ENCODE results near the gene CDK19.
"Not testable (repeated sequence)": the region's sequence is repeated elsewhere in the genome, so short reads cannot be mapped to it uniquely, and the experiment has no call there.

CDK19 gene

DNA sequence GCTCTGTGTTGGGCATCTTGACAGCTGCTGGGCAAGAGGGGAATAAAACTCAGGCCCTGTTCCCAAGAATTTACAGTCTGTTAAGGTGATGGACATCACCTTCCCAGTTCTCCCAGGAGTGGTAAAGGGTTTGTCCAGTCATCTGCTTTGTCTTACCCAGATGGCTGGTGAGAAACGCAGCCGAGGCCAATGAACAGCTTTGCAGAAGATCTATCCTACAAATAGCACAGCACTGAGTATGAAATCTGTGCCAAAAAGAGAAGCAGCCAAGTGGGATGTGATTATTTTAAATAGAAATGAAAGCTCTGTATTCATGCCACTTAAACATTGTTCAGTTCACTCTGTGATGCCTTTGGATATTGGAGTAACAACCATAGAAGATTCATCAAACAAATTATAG is 206.2 kb downstream of the CDK19 start:
- H3K9ac ChIP-seq (ENCODE audit: low read length in 5 of 5), result no peak overlapping the region
- H3K36me3 ChIP-seq (ENCODE audit: control insufficient read depth in 5 of 5, insufficient read depth in 5 of 5, low read length in 5 of 5), result peaks cover 1 to 12% (median 8%) of the 10 kb centered on the region in 5 donors
- H3K4me1 ChIP-seq (ENCODE audit: control insufficient read depth in 5 of 5, insufficient read depth in 5 of 5, low read length in 5 of 5), result no peaks in the 10 kb centered on the region
- H3K27me3 ChIP-seq (ENCODE audit: control insufficient read depth in 5 of 5, insufficient read depth in 4 of 5, low read length in 5 of 5), result no peaks in the 10 kb centered on the region
- no peak overlapping the region for H3K27ac ChIP-seq (ENCODE audit: low read depth, low read length)
- no peaks in the 10 kb centered on the region for H3K9me3 ChIP-seq (ENCODE audit: control insufficient read depth in 5 of 5, low read length in 5 of 5)
- no peak overlapping the region for H3K4me3 ChIP-seq (ENCODE audit: low read depth in 1 of 5, low read length in 5 of 5)

DNA sequence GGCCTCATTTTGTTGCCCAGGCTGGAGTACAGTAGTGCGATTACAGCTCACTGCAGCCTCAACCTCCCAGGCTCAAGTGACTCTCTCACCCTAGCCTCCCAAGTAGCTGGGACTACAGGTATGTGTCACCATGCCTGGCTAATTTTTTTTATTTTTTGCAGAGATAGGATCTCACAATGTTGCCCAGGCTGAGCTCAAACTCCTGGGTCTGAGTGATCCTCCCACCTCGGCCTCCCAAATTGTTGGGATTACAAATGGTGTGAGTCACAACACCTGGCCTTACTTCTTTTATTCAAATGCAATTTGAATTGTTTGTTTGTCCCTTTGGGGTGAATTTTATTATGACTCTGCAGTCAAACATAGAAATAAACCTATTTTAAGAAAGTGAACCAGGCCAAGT is 207.1 kb downstream of the CDK19 start:
- no peak overlapping the region for H3K4me3 ChIP-seq (ENCODE audit: low read depth in 1 of 5, low read length in 5 of 5)
- H3K27ac ChIP-seq (ENCODE audit: low read depth, low read length), result no peak overlapping the region
- H3K36me3 ChIP-seq (ENCODE audit: control insufficient read depth in 5 of 5, insufficient read depth in 5 of 5, low read length in 5 of 5), result peaks cover 0 to 6% (median 4%) of the 10 kb centered on the region in 5 donors
- H3K9me3 ChIP-seq (ENCODE audit: control insufficient read depth in 5 of 5, low read length in 5 of 5), result no peaks in the 10 kb centered on the region
- no peaks in the 10 kb centered on the region for H3K27me3 ChIP-seq (ENCODE audit: control insufficient read depth in 5 of 5, insufficient read depth in 4 of 5, low read length in 5 of 5)
- H3K9ac ChIP-seq (ENCODE audit: low read length in 5 of 5), result no peak overlapping the region
- no peaks in the 10 kb centered on the region for H3K4me1 ChIP-seq (ENCODE audit: control insufficient read depth in 5 of 5, insufficient read depth in 5 of 5, low read length in 5 of 5)

DNA sequence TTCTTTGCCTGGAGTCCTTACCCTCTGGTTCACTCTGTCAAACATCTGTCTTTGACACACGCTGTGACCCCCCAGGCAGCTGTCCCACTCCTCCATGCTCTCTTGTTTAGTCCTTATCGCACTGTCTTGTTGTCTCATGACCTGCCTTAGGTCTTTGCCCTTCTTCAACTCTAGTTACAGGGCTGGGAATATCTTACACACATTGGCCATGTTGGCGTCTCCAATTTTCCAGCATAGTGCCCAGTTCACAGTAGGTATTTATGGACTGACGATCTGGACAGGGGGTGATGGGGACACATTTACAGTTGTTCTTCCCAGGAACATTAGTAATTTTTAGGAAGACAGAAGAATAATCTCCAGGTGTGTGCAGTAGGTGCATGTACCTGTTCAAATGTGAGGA is 209.1 kb downstream of the CDK19 start:
- no peaks in the 10 kb centered on the region for H3K36me3 ChIP-seq (ENCODE audit: control insufficient read depth in 5 of 5, insufficient read depth in 5 of 5, low read length in 5 of 5)
- H3K4me1 ChIP-seq (ENCODE audit: control insufficient read depth in 5 of 5, insufficient read depth in 5 of 5, low read length in 5 of 5), result no peaks in the 10 kb centered on the region
- no peaks in the 10 kb centered on the region for H3K9me3 ChIP-seq (ENCODE audit: control insufficient read depth in 5 of 5, low read length in 5 of 5)
- no peaks in the 10 kb centered on the region for H3K27me3 ChIP-seq (ENCODE audit: control insufficient read depth in 5 of 5, insufficient read depth in 4 of 5, low read length in 5 of 5)
- H3K27ac ChIP-seq (ENCODE audit: low read depth, low read length), result no peak overlapping the region
- no peak overlapping the region for H3K4me3 ChIP-seq (ENCODE audit: low read depth in 1 of 5, low read length in 5 of 5)
- H3K9ac ChIP-seq (ENCODE audit: low read length in 5 of 5), result no peak overlapping the region

- not testable (repeated sequence) for H3K9ac ChIP-seq (ENCODE audit: low read length in 5 of 5); H3K4me3 ChIP-seq (ENCODE audit: low read depth in 1 of 5, low read length in 5 of 5); H3K9me3 ChIP-seq (ENCODE audit: control insufficient read depth in 5 of 5, low read length in 5 of 5); H3K36me3 ChIP-seq (ENCODE audit: control insufficient read depth in 5 of 5, insufficient read depth in 5 of 5, low read length in 5 of 5); H3K27me3 ChIP-seq (ENCODE audit: control insufficient read depth in 5 of 5, insufficient read depth in 4 of 5, low read length in 5 of 5); H3K4me1 ChIP-seq (ENCODE audit: control insufficient read depth in 5 of 5, insufficient read depth in 5 of 5, low read length in 5 of 5); H3K27ac ChIP-seq (ENCODE audit: low read depth, low read length)
Measured at GRCh38 chr6:110600640-110601039, 214.6 kb downstream of the CDK19 start.

DNA sequence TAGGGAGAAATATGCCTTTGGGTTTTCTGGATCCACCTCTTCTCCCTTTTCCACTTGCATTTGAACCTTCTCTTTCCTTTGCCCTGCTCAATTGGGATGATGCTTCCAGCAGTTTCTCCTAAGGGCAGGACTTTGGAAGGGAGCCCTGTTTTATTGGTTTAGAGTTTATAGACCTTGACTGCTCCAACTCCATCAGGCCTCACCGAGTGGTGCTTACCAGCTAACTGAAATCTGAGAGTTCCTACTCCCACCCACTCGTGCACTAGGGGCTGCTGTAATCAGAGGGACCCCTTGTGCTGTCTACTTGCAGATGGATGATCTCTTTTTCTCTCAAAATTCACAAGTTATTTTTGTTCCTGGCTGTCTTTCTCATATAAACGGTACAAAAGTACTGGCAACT is 217.5 kb downstream of the CDK19 start:
- no peaks in the 10 kb centered on the region for H3K9me3 ChIP-seq (ENCODE audit: control insufficient read depth in 5 of 5, low read length in 5 of 5)
- H3K4me3 ChIP-seq (ENCODE audit: low read depth in 1 of 5, low read length in 5 of 5), result no peak overlapping the region
- no peak overlapping the region for H3K9ac ChIP-seq (ENCODE audit: low read length in 5 of 5)
- no peaks in the 10 kb centered on the region for H3K4me1 ChIP-seq (ENCODE audit: control insufficient read depth in 5 of 5, insufficient read depth in 5 of 5, low read length in 5 of 5)
- H3K36me3 ChIP-seq (ENCODE audit: control insufficient read depth in 5 of 5, insufficient read depth in 5 of 5, low read length in 5 of 5), result no peaks in the 10 kb centered on the region
- H3K27me3 ChIP-seq (ENCODE audit: control insufficient read depth in 5 of 5, insufficient read depth in 4 of 5, low read length in 5 of 5), result peaks cover 0 to 5% (median 0%) of the 10 kb centered on the region in 5 donors
- no peak overlapping the region for H3K27ac ChIP-seq (ENCODE audit: low read depth, low read length)

- Histone ChIP-seq H3K36me3 (ENCODE audit: control insufficient read depth in 5 of 5, insufficient read depth in 5 of 5, low read length in 5 of 5) (no peaks in the 10 kb centered on the region), H3K27me3 (ENCODE audit: control insufficient read depth in 5 of 5, insufficient read depth in 4 of 5, low read length in 5 of 5) (peaks cover 0 to 5% (median 0%) of the 10 kb centered on the region in 5 donors), H3K27ac (ENCODE audit: low read depth, low read length) (no peak overlapping the region), H3K9me3 (ENCODE audit: control insufficient read depth in 5 of 5, low read length in 5 of 5) (no peaks in the 10 kb centered on the region), H3K9ac (ENCODE audit: low read length in 5 of 5) (no peak overlapping the region), H3K4me3 (ENCODE audit: low read depth in 1 of 5, low read length in 5 of 5) (no peak overlapping the region), H3K4me1 (ENCODE audit: control insufficient read depth in 5 of 5, insufficient read depth in 5 of 5, low read length in 5 of 5) (no peaks in the 10 kb centered on the region)
Measured at GRCh38 chr6:110596354-110596753, 218.9 kb downstream of the CDK19 start.

DNA sequence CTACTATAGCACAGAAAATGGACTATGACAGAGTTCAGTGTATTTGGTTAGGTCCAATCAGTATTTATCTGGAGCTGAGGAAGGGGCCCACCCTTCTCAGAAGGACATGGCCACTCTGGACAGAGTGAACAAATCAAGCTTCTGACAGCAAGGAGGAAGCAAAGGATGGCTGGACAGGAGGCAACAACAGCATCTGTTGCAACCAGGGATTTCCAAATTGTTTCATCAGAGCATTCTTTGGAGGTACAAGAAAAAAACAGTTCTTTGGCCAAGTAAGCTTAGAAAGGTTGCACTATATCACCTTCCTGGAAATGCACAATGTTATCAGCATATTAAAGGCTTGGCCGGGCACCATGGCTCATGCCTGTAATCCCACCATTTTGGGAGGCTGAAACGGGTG is 220.2 kb downstream of the CDK19 start:
- Histone ChIP-seq H3K9me3 (ENCODE audit: control insufficient read depth in 5 of 5, low read length in 5 of 5) (no peaks in the 10 kb centered on the region), H3K27ac (ENCODE audit: low read depth, low read length) (no peak overlapping the region), H3K36me3 (ENCODE audit: control insufficient read depth in 5 of 5, insufficient read depth in 5 of 5, low read length in 5 of 5) (no peaks in the 10 kb centered on the region), H3K4me3 (ENCODE audit: low read depth in 1 of 5, low read length in 5 of 5) (no peak overlapping the region), H3K27me3 (ENCODE audit: control insufficient read depth in 5 of 5, insufficient read depth in 4 of 5, low read length in 5 of 5) (peaks cover 0 to 5% (median 0%) of the 10 kb centered on the region in 5 donors), H3K9ac (ENCODE audit: low read length in 5 of 5) (no peak overlapping the region), H3K4me1 (ENCODE audit: control insufficient read depth in 5 of 5, insufficient read depth in 5 of 5, low read length in 5 of 5) (no peaks in the 10 kb centered on the region)

DNA sequence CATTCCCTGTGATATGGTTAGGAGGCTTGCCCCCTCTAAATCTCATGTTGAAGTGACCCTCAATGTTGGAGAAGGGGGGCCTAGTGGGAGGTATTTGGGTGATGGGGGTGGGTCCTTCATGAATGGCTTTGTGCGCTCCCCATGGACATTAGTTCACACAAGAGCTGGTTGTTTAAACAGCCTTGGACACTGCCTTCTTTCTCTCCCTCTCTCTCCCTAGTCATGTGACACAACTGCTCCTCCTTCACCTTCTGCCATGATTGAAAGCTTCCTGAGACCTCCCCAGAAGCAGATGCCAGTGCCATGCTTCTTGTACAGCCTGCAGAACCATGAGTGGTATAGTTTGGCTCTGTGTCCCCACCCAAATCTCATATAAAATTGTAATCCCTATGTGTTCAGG is 221.6 kb downstream of the CDK19 start:
- peaks cover 0 to 5% (median 0%) of the 10 kb centered on the region in 5 donors for H3K27me3 ChIP-seq (ENCODE audit: control insufficient read depth in 5 of 5, insufficient read depth in 4 of 5, low read length in 5 of 5)
- H3K4me3 ChIP-seq (ENCODE audit: low read depth in 1 of 5, low read length in 5 of 5), result no peak overlapping the region
- no peak overlapping the region for H3K27ac ChIP-seq (ENCODE audit: low read depth, low read length)
- H3K4me1 ChIP-seq (ENCODE audit: control insufficient read depth in 5 of 5, insufficient read depth in 5 of 5, low read length in 5 of 5), result no peaks in the 10 kb centered on the region
- H3K9ac ChIP-seq (ENCODE audit: low read length in 5 of 5), result no peak overlapping the region
- H3K36me3 ChIP-seq (ENCODE audit: control insufficient read depth in 5 of 5, insufficient read depth in 5 of 5, low read length in 5 of 5), result no peaks in the 10 kb centered on the region
- H3K9me3 ChIP-seq (ENCODE audit: control insufficient read depth in 5 of 5, low read length in 5 of 5), result no peaks in the 10 kb centered on the region

DNA sequence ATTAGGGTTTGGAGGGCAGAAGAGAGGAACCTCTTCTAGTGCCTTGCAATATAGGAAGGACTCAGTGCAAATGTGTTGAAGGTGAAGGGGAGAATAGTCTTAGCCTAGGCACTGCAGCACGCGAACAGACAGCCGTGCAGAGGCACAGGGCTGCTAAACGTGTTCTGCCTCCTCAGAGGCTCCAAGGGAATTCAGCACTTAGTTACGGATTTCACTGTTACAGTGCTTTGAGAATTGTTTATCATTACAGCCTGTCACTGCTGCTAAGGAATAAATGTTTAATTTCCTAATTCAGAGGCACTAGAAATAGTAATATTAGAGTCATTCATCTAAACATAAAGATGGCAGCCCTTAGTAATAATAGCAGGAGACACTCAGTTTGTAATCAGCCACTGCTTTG is 222.5 kb downstream of the CDK19 start:
- no peaks in the 10 kb centered on the region for H3K4me1 ChIP-seq (ENCODE audit: control insufficient read depth in 5 of 5, insufficient read depth in 5 of 5, low read length in 5 of 5)
- H3K9ac ChIP-seq (ENCODE audit: low read length in 5 of 5), result no peak overlapping the region
- H3K9me3 ChIP-seq (ENCODE audit: control insufficient read depth in 5 of 5, low read length in 5 of 5), result no peaks in the 10 kb centered on the region
- no peaks in the 10 kb centered on the region for H3K36me3 ChIP-seq (ENCODE audit: control insufficient read depth in 5 of 5, insufficient read depth in 5 of 5, low read length in 5 of 5)
- peaks cover 0 to 5% (median 0%) of the 10 kb centered on the region in 5 donors for H3K27me3 ChIP-seq (ENCODE audit: control insufficient read depth in 5 of 5, insufficient read depth in 4 of 5, low read length in 5 of 5)
- no peak overlapping the region for H3K27ac ChIP-seq (ENCODE audit: low read depth, low read length)
- H3K4me3 ChIP-seq (ENCODE audit: low read depth in 1 of 5, low read length in 5 of 5), result no peak overlapping the region

DNA sequence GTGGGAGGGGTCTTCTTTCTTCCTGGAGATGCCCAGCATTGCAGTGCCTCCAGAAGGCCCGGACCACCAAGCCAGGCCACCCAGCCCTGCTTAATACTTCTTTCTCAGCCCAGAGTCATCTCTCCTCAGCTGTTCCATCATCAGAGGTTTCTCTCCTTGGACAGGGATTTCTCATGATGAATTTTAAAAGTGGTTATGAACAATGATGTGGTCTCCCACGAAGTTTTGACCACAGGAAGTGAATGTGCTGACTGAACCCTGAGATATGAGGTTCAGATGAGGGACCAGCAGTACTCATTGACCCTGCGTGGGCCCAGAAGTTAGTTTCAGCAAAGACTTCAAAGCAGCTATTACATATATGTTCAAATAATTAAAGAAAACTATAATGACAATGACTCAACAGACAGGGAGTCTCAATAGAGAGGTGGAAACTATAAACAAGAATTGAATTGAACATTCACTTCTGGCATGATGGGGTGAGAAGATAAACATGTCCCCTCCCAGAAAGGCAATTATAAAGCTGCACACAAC is 224.4 kb downstream of the CDK19 start:
- Histone ChIP-seq H3K4me1 (ENCODE audit: control insufficient read depth in 5 of 5, insufficient read depth in 5 of 5, low read length in 5 of 5) (no peaks in the 10 kb centered on the region), H3K27ac (ENCODE audit: low read depth, low read length) (no peak overlapping the region), H3K36me3 (ENCODE audit: control insufficient read depth in 5 of 5, insufficient read depth in 5 of 5, low read length in 5 of 5) (no peaks in the 10 kb centered on the region), H3K4me3 (ENCODE audit: low read depth in 1 of 5, low read length in 5 of 5) (no peak overlapping the region), H3K9ac (ENCODE audit: low read length in 5 of 5) (no peak overlapping the region), H3K9me3 (ENCODE audit: control insufficient read depth in 5 of 5, low read length in 5 of 5) (no peaks in the 10 kb centered on the region), H3K27me3 (ENCODE audit: control insufficient read depth in 5 of 5, insufficient read depth in 4 of 5, low read length in 5 of 5) (peaks cover 0 to 5% (median 0%) of the 10 kb centered on the region in 5 donors)
